IPS DF 6.9 (cell line): ENCODE measurements around the gene EZH1.

ENCODE experiments used
- DNase-seq: peaks from one replicate; pipeline ENCODE4 v3.0.0-alpha.2; 2013; ENCODE audit warnings: low read depth, low spot score
- H3K27ac ChIP-seq: one replicate; pipeline ENCODE4 v1.5.1; 2013; ENCODE audit warnings: low read length, control low read depth
- H3K27me3 ChIP-seq: 2 replicates; pipeline ENCODE4 v1.6.1; 2013; ENCODE audit warnings: mild to moderate bottlenecking, low read length; ENCODE audit not compliant: control insufficient read depth, insufficient read depth
- H3K36me3 ChIP-seq: 2 replicates; pipeline ENCODE4 v1.6.1; 2013; ENCODE audit warnings: low read length; ENCODE audit not compliant: control insufficient read depth, insufficient read depth
- H3K4me1 ChIP-seq: 2 replicates; pipeline ENCODE4 v1.6.1; 2013; ENCODE audit warnings: low read length; ENCODE audit not compliant: control insufficient read depth, insufficient read depth
- H3K4me3 ChIP-seq: 2 replicates; pipeline ENCODE4 v1.5.1; 2013; ENCODE audit warnings: mild to moderate bottlenecking, low read length
- H3K9me3 ChIP-seq: 2 replicates; pipeline ENCODE4 v1.6.1; 2013; ENCODE audit warnings: low read length, inconsistent platforms; ENCODE audit not compliant: control insufficient read depth, insufficient read depth
- WGBS: extraction: QIAGEN DNeasy Blood & Tissue Kit; methylation state at CpG from one replicate; pipeline ENCODE4 v1.1.7; 2013; ENCODE audit warnings: mixed read lengths, missing lambda C conversion rate; ENCODE audit not compliant: insufficient read length, insufficient coverage; 5-methylcytosine and 5-hydroxymethylcytosine counted together

EZH1 gene

DNA sequence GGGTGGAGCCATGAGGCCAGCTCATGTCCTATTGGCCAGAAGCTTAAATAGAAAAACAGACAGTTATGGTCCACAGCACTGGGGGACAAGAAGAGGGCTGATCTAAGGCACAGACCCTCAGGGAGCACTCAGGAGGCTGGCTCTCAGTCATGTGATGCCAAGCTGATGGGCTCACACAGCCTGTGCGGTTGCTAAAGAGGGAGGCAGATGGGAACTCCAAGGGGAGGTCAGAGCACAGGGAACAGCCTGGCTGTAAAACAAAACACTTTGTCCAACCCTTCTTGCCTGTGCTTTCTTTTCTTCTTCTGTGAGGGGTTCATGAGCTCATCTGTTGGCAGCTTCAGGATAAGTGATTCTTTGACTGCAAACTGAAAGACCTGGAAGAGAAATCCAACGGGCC is 35.3 kb downstream of the EZH1 start:
- H3K27me3 ChIP-seq = no peaks in the 10 kb centered on the region
- no CpG with 5 or more reads among the region's 2 CpGs for WGBS
- no peak overlapping the region for H3K27ac ChIP-seq
- DNase-seq = no peak
- no peak overlapping the region for H3K4me3 ChIP-seq
- H3K9me3 ChIP-seq = no peaks in the 10 kb centered on the region
- H3K4me1 ChIP-seq = no peaks in the 10 kb centered on the region
- peaks cover 27% of the 10 kb centered on the region; the same call in 1 of the 2 replicates for H3K36me3 ChIP-seq

- no peak overlapping the region for H3K4me3 ChIP-seq
- H3K27me3 ChIP-seq = no peaks in the 10 kb centered on the region
- no peaks in the 10 kb centered on the region for H3K9me3 ChIP-seq
- H3K27ac ChIP-seq = no peak overlapping the region
- peaks cover 27% of the 10 kb centered on the region; the same call in 1 of the 2 replicates for H3K36me3 ChIP-seq
- H3K4me1 ChIP-seq = no peaks in the 10 kb centered on the region
- no peak for DNase-seq
- no CpG with 5 or more reads among the region's 3 CpGs for WGBS
Observed at GRCh38 chr17:42708588-42708987, 36.3 kb downstream of the EZH1 start.

DNA sequence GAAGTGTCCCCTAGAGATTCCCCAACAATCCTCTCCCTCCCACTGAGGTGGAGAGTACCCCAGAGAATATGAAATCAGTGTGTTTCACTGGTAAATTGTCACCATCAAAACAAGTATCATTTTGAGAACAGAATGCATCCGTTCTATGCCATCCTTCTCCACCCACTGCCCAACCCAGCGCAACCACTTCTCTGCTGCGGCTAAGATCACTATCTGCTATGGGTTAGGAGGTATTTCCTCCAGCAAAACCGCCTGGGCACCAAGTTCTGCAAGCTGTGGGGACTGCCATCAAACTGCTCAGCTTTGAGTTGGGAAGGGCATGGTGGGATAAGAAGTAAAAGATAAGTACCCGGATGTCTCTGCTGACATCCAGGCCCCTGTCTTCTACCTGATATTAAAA is 38.1 kb downstream of the EZH1 start:
- Histone ChIP-seq H3K4me1 (no peaks in the 10 kb centered on the region), H3K36me3 (peaks cover 22% of the 10 kb centered on the region; the same call in 1 of the 2 replicates), H3K4me3 (no peak overlapping the region), H3K27ac (no peak overlapping the region), H3K27me3 (no peaks in the 10 kb centered on the region), H3K9me3 (no peaks in the 10 kb centered on the region)
- no peak for DNase-seq
- WGBS = no CpG with 5 or more reads among the region's 5 CpGs

DNA sequence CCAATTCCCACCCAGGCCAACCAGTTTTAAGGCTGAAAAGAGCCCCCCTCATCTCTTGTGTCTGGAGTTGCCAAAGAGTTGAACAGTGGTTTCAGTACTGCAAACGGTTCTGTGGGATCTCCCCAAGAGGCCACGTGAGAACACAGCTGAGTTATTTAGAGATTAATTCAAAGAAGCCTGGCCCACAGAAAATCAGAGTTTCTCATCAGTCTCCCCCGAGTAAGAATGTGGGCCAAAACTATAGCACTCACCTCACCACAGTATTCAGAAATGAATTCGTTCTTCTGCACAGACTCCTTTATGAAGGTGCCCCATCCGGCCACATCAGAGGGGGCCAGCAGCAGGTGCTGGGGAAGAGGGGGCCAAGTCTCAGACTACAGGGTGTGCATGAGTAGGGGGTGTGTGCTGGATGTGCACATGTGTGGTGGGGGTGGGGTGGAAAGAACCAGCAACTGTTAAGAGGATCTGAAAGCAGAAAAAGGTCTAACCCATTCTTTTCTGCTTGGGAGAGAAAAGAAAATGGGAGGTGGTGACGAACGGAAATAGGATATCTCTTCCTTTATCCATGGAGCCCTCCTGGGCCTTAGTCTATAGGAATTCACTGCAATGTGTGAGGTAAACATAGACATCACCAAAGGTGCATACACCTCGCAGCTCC is 39.9 kb downstream of the EZH1 start:
- no peaks in the 10 kb centered on the region for H3K27me3 ChIP-seq
- no peaks in the 10 kb centered on the region for H3K4me1 ChIP-seq
- no peaks in the 10 kb centered on the region for H3K9me3 ChIP-seq
- no peak for DNase-seq
- peaks cover 22% of the 10 kb centered on the region; the same call in 1 of the 2 replicates for H3K36me3 ChIP-seq
- no peak overlapping the region for H3K4me3 ChIP-seq
- no peak overlapping the region for H3K27ac ChIP-seq
- WGBS = no CpG with 5 or more reads among the region's 8 CpGs

DNA sequence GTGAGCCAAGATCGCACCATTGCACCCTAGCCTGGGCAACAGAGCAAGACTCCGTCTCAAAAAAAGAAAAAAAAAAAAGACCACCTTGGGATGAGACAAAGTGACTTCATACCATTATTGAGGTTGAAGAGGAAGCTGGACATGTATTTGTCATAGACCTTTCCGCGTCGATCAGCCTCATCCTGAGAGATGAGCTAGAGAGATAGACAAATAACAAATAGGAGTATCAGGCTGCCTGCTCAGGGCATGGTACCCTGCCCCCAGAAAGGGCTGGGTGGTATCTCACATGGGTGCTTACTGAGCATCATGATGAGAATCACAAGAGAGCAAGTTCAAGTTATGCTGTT is 40.4 kb downstream of the EZH1 start:
- no CpG with 5 or more reads among the region's 5 CpGs for WGBS
- Histone ChIP-seq H3K36me3 (peaks cover 22% of the 10 kb centered on the region; the same call in 1 of the 2 replicates), H3K9me3 (no peaks in the 10 kb centered on the region), H3K27ac (no peak overlapping the region), H3K4me1 (no peaks in the 10 kb centered on the region), H3K27me3 (no peaks in the 10 kb centered on the region), H3K4me3 (no peak overlapping the region)
- DNase-seq = no peak

DNA sequence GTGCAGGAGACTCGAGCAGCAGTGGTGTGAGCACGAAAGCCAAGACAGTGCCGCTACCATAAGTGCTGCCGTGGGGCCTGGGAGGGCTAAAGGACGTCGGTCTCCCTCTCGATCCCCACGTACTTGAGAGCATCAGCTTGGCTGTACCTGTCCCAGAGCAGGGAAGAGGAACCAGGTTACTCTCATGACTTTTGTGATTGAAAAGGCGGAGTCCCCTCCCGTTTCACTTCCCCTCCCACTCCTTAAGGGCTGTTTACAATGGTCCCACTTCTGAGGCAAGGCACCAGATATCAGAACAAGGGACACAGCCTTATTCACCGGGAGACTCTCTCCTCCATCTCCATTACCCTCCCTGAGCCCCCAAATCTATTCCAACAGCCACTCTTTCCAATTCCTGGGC is 42.4 kb downstream of the EZH1 start:
- Histone ChIP-seq H3K27me3 (no peaks in the 10 kb centered on the region), H3K36me3 (peaks cover 11% of the 10 kb centered on the region; the same call in 1 of the 2 replicates), H3K27ac (no peak overlapping the region), H3K9me3 (no peaks in the 10 kb centered on the region), H3K4me1 (no peaks in the 10 kb centered on the region), H3K4me3 (no peak overlapping the region)
- no peak for DNase-seq
- no CpG with 5 or more reads among the region's 11 CpGs for whole genome bisulfite sequencing

DNA sequence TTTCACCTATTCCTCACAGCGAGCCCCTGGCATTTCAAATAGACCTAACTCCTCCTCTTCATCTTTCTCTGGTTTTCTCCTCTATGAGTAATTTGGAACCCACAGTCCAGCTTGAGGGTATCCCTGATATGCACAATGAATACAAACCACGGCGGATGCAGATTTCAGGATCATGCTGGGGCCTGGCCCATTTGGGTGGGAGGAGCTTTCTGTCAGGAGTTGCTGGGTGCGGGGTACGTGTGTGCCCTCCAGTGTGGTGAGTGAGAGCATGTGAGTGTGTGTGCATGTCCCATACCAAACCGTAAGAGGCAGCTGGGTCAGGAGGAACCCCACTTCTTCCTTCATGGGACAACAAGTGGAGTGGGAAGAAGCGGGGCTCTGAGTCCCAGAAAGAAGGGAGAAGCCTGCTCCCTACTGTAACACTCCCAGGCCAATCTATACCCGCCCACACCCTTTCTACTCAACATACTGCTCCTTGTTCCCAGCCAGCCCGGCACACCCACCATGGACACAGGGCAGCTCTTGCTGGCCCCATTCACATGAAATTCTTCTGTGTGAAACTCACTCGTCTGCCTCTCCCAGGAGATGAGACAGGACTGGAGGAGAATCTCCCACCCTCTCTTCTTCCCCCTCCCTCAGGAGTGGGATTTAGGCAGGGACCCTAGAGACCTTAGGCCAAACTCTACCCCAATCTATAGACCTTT is 44.1 kb downstream of the EZH1 start:
- no peak overlapping the region for H3K27ac ChIP-seq
- peaks cover 5% of the 10 kb centered on the region; the same call in 1 of the 2 replicates for H3K36me3 ChIP-seq
- no peaks in the 10 kb centered on the region for H3K27me3 ChIP-seq
- no peak for DNase-seq
- WGBS = no CpG with 5 or more reads among the region's 10 CpGs
- no peak overlapping the region for H3K4me3 ChIP-seq
- no peaks in the 10 kb centered on the region for H3K4me1 ChIP-seq
- H3K9me3 ChIP-seq = no peaks in the 10 kb centered on the region

DNA sequence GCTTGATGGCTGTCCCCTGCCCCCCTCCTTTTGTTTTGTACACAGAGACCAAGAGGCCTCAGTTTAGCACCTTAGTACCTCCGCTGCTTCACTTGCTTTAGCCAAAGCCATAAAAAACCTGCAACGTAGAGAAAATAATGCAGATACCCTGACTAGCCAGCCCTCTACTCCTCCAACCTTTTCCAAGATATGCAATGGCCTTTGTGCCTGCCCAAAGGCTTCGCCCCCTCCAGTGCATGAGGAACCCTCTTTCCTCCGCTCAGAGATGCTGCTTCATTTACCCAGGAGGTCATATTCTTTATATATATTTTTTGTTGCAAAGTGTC is 45.5 kb downstream of the EZH1 start:
- no peaks in the 10 kb centered on the region for H3K9me3 ChIP-seq
- H3K36me3 ChIP-seq = no peaks in the 10 kb centered on the region; the same call in 1 of the 2 replicates
- no CpG with 5 or more reads among the region's 4 CpGs for WGBS
- DNase-seq = no peak
- H3K4me1 ChIP-seq = no peaks in the 10 kb centered on the region
- H3K4me3 ChIP-seq = no peak overlapping the region
- no peaks in the 10 kb centered on the region for H3K27me3 ChIP-seq
- H3K27ac ChIP-seq = no peak overlapping the region

GRCh38 chr17:42698736-42699414 is 46.0 kb downstream of the EZH1 start:
- no peaks in the 10 kb centered on the region; the same call in 1 of the 2 replicates for H3K36me3 ChIP-seq
- H3K4me1 ChIP-seq = no peaks in the 10 kb centered on the region
- no peak overlapping the region for H3K27ac ChIP-seq
- no peaks in the 10 kb centered on the region for H3K27me3 ChIP-seq
- no peaks in the 10 kb centered on the region for H3K9me3 ChIP-seq
- no CpG with 5 or more reads among the region's 2 CpGs for WGBS
- no peak for DNase-seq
- no peak overlapping the region for H3K4me3 ChIP-seq

GRCh38 chr17:42697108-42697811 is 47.6 kb downstream of the EZH1 start:
- Histone ChIP-seq H3K27ac (no peak overlapping the region), H3K4me3 (no peak overlapping the region), H3K27me3 (no peaks in the 10 kb centered on the region), H3K36me3 (no peaks in the 10 kb centered on the region; the same call in 1 of the 2 replicates), H3K4me1 (no peaks in the 10 kb centered on the region), H3K9me3 (no peaks in the 10 kb centered on the region)
- WGBS = no CpG with 5 or more reads among the region's 19 CpGs
- DNase-seq = no peak
